Measurements from ENCODE around the gene ATG4B. TPM values are rescaled to one million over a fixed set of nuclear protein-coding genes. Genes with fewer than 3 reads are reported as not detected.

Gene ATG4B
- total and polyA plus RNA-seq, 9 donors: 37.1 to 70.4 (median 53.3) TPM

GRCh38 chr2:241689306-241689705 is 51.8 kb downstream of the ATG4B start:
- no peaks in the 10 kb centered on the region for H3K36me3 ChIP-seq
- no peaks in the 10 kb centered on the region for H3K4me1 ChIP-seq (ENCODE audit: insufficient read depth)
- WGBS, 3 donors: 82 to 91% (median 85%) methylated on average over 10 of the region's 10 CpGs
- H3K9me3 ChIP-seq: no peaks in the 10 kb centered on the region
- H3K4me3 ChIP-seq: no peak overlapping the region
- H3K27ac ChIP-seq: no peak overlapping the region
- no peak for DNase-seq
- TF ChIP-seq POLR2A (IDR thresholded peaks at IDR 0.05) (no peak), EP300 (IDR thresholded peaks at IDR 0.05) (no peak), CTCF (IDR thresholded peaks at IDR 0.05) (no peak)
- H3K27me3 ChIP-seq: no peaks in the 10 kb centered on the region
- intact Hi-C loops (cut with DNase I): no loop called here

GRCh38 chr2:241690202-241690717 is 52.8 kb downstream of the ATG4B start:
- WGBS, 3 donors: 84 to 87% (median 86%) methylated on average over 6 of the region's 6 CpGs
- intact Hi-C loops (cut with DNase I): no loop called here

GRCh38 chr2:241692448-241692847 is 55.0 kb downstream of the ATG4B start:
- Histone ChIP-seq H3K27ac (no peak overlapping the region), H3K9me3 (no peaks in the 10 kb centered on the region), H3K36me3 (no peaks in the 10 kb centered on the region), H3K4me1 (ENCODE audit: insufficient read depth) (no peaks in the 10 kb centered on the region), H3K27me3 (no peaks in the 10 kb centered on the region), H3K4me3 (no peak overlapping the region)
- no peak for DNase-seq
- intact Hi-C loops (cut with DNase I): no loop called here
- TF ChIP-seq CTCF (IDR thresholded peaks at IDR 0.05): no peak
- no peak for TF ChIP-seq EP300 (IDR thresholded peaks at IDR 0.05)
- no peak for TF ChIP-seq POLR2A (IDR thresholded peaks at IDR 0.05)
- 76 to 90% (median 82%) methylated on average over 6 of the region's 6 CpGs for WGBS, 3 donors

More at GRCh38 chr2:241690202-241690717, 52.8 kb downstream of the ATG4B start:
- no peak for TF ChIP-seq EP300 (IDR thresholded peaks at IDR 0.05)
- TF ChIP-seq CTCF (IDR thresholded peaks at IDR 0.05): no peak
- no peak for TF ChIP-seq POLR2A (IDR thresholded peaks at IDR 0.05)
- no peaks in the 10 kb centered on the region for H3K36me3 ChIP-seq
- H3K4me3 ChIP-seq: no peak overlapping the region
- DNase-seq: no peak
- H3K9me3 ChIP-seq: no peaks in the 10 kb centered on the region
- no peaks in the 10 kb centered on the region for H3K4me1 ChIP-seq (ENCODE audit: insufficient read depth)
- no peaks in the 10 kb centered on the region for H3K27me3 ChIP-seq
- H3K27ac ChIP-seq: no peak overlapping the region

- no peaks in the 10 kb centered on the region for H3K9me3 ChIP-seq
- intact Hi-C loops (cut with DNase I): no loop called here
- H3K27ac ChIP-seq: no peak overlapping the region
- no peak for DNase-seq
- WGBS, 3 donors: 93 to 97% (median 93%) methylated on average over 4 of the region's 4 CpGs
- no peaks in the 10 kb centered on the region for H3K36me3 ChIP-seq
- H3K4me1 ChIP-seq (ENCODE audit: insufficient read depth): no peaks in the 10 kb centered on the region
- no peak overlapping the region for H3K4me3 ChIP-seq
- H3K27me3 ChIP-seq: no peaks in the 10 kb centered on the region
- TF ChIP-seq EP300 (IDR thresholded peaks at IDR 0.05): no peak
- no peak for TF ChIP-seq CTCF (IDR thresholded peaks at IDR 0.05)
- TF ChIP-seq POLR2A (IDR thresholded peaks at IDR 0.05): no peak
Measured at GRCh38 chr2:241695651-241696050, 58.2 kb downstream of the ATG4B start.

All from ovary (tissue), 9 donors.